Liver (tissue), 3 donors: ENCODE measurements around the gene CD36.

ENCODE experiments used
- EGR1 ChIP-seq, 2 donors: IDR thresholded peaks; 2 replicates each; pipeline ENCODE4 v1.6.1; 2016 to 2018; ENCODE audit warnings: antibody characterized with exemption in 2 of 2, low read depth in 2 of 2
- GABPA ChIP-seq, 2 donors: IDR thresholded peaks in 1 of 2; conservative IDR thresholded peaks in 1 of 2; 2 replicates each; pipeline ENCODE4 v1.6.1; 2016; ENCODE audit warnings: antibody characterized with exemption in 2 of 2, mild to moderate bottlenecking in 1 of 2, moderate library complexity in 1 of 2
- HNF4A ChIP-seq, 2 donors: conservative IDR thresholded peaks; 2 replicates each; pipeline ENCODE4 v1.6.1; 2016; ENCODE audit warnings: antibody characterized with exemption in 2 of 2, mild to moderate bottlenecking in 2 of 2
- NR2F2 ChIP-seq: IDR thresholded peaks from 2 replicates; pipeline ENCODE4 v1.6.1; 2016; ENCODE audit warnings: antibody characterized with exemption
- RAD21 ChIP-seq, 2 donors: IDR thresholded peaks; 2 replicates each; pipeline ENCODE4 v1.6.1; 2016; ENCODE audit warnings: antibody characterized with exemption in 2 of 2, mild to moderate bottlenecking in 2 of 2
- REST ChIP-seq: IDR thresholded peaks from 2 replicates; pipeline ENCODE4 v1.6.1; 2016; ENCODE audit warnings: antibody characterized with exemption, mild to moderate bottlenecking
- RXRA ChIP-seq, 2 donors: IDR thresholded peaks; 2 replicates each; pipeline ENCODE4 v1.6.1; 2017 to 2018; ENCODE audit warnings: antibody characterized with exemption in 2 of 2, mild to moderate bottlenecking in 1 of 2
- SP1 ChIP-seq: IDR thresholded peaks from 2 replicates; pipeline ENCODE4 v1.6.1; 2018; ENCODE audit warnings: antibody characterized with exemption, mild to moderate bottlenecking
- TAF1 ChIP-seq: conservative IDR thresholded peaks from 2 replicates; pipeline ENCODE4 v1.6.1; 2016; ENCODE audit warnings: antibody characterized with exemption, mild to moderate bottlenecking
- YY1 ChIP-seq: IDR thresholded peaks from 2 replicates; pipeline ENCODE4 v1.6.1; 2016; ENCODE audit warnings: antibody characterized with exemption, mild to moderate bottlenecking
- TF ChIP-seq, protein P1 (sequence below): fragments of 150-350 bp; IDR thresholded peaks from 2 replicates; pipeline ENCODE4 v1.5.1; 2017; ENCODE audit warnings: improper control_type of control experiment, low read depth, low read length; ENCODE audit not compliant: missing input control
- TF ChIP-seq, protein P2 (sequence below): IDR thresholded peaks from 2 replicates; pipeline ENCODE4 v1.6.1; 2016; ENCODE audit warnings: antibody characterized with exemption
- TF ChIP-seq, protein P3 (sequence below): IDR thresholded peaks from 2 replicates; pipeline ENCODE4 v1.6.1; 2016; ENCODE audit warnings: antibody characterized with exemption
- TF ChIP-seq, protein P4 (sequence below): IDR thresholded peaks from 2 replicates; pipeline ENCODE4 v1.6.1; 2016; ENCODE audit warnings: antibody characterized with exemption
- donor health status: healthy.
- donor health status: healthy.

DNA sequence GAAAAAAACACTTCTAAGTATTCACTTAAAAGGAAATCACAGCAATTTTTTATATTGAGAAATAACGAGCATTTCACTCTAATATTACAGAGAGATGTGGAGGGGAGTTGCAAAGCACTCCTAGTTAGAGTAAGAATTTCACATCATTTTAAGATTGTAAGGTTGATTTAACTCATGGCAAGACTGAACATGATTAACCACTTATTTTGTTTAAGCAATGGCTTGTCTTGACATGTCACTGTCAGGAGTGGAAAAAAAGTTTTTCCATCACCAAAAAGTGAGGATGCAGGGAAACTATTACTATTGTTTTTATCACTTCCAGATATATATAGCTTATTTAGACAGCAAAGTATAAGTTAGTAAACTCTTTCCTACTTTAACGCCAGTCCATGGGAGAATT, 27.1 kb downstream of the CD36 start:
- no peak for TF ChIP-seq NR2F2
- TF ChIP-seq, protein P1, sequence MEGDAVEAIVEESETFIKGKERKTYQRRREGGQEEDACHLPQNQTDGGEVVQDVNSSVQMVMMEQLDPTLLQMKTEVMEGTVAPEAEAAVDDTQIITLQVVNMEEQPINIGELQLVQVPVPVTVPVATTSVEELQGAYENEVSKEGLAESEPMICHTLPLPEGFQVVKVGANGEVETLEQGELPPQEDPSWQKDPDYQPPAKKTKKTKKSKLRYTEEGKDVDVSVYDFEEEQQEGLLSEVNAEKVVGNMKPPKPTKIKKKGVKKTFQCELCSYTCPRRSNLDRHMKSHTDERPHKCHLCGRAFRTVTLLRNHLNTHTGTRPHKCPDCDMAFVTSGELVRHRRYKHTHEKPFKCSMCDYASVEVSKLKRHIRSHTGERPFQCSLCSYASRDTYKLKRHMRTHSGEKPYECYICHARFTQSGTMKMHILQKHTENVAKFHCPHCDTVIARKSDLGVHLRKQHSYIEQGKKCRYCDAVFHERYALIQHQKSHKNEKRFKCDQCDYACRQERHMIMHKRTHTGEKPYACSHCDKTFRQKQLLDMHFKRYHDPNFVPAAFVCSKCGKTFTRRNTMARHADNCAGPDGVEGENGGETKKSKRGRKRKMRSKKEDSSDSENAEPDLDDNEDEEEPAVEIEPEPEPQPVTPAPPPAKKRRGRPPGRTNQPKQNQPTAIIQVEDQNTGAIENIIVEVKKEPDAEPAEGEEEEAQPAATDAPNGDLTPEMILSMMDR: no peak
- TF ChIP-seq EGR1 (IDR thresholded peaks at IDR 0.05; ENCODE audit: low read depth in 2 of 2): no peak
- TF ChIP-seq, protein P2, sequence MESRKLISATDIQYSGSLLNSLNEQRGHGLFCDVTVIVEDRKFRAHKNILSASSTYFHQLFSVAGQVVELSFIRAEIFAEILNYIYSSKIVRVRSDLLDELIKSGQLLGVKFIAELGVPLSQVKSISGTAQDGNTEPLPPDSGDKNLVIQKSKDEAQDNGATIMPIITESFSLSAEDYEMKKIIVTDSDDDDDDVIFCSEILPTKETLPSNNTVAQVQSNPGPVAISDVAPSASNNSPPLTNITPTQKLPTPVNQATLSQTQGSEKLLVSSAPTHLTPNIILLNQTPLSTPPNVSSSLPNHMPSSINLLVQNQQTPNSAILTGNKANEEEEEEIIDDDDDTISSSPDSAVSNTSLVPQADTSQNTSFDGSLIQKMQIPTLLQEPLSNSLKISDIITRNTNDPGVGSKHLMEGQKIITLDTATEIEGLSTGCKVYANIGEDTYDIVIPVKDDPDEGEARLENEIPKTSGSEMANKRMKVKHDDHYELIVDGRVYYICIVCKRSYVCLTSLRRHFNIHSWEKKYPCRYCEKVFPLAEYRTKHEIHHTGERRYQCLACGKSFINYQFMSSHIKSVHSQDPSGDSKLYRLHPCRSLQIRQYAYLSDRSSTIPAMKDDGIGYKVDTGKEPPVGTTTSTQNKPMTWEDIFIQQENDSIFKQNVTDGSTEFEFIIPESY: no peak
- TF ChIP-seq YY1: no peak
- TF ChIP-seq REST: no peak
- TF ChIP-seq, protein P3, sequence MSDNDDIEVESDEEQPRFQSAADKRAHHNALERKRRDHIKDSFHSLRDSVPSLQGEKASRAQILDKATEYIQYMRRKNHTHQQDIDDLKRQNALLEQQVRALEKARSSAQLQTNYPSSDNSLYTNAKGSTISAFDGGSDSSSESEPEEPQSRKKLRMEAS: no peak
- TF ChIP-seq GABPA (IDR thresholded peaks at IDR 0.05 in 1 of 2, conservative IDR thresholded peaks at IDR 0.05 in 1 of 2): no peak
- no peak for TF ChIP-seq RAD21 (IDR thresholded peaks at IDR 0.05)
- TF ChIP-seq RXRA (IDR thresholded peaks at IDR 0.05): no peak
- no peak for TF ChIP-seq HNF4A (conservative IDR thresholded peaks at IDR 0.05)
- TF ChIP-seq SP1: no peak
- TF ChIP-seq, protein P4, sequence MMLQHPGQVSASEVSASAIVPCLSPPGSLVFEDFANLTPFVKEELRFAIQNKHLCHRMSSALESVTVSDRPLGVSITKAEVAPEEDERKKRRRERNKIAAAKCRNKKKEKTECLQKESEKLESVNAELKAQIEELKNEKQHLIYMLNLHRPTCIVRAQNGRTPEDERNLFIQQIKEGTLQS: no peak
- TF ChIP-seq TAF1: no peak
